ENCODE measurements around the gene UBE2H.
"Not testable (repeated sequence)": the region's sequence is repeated elsewhere in the genome, so short reads cannot be mapped to it uniquely, and the experiment has no call there.

UBE2H gene

GRCh38 chr7:129798616-129799349 lies 154.0 kb downstream of the UBE2H start:
- DNase-seq (ENCODE audit: low read depth), result no peak
- no peak overlapping the region for H3K4me3 ChIP-seq (ENCODE audit: low read depth, low read length)
- TF ChIP-seq, protein P1, sequence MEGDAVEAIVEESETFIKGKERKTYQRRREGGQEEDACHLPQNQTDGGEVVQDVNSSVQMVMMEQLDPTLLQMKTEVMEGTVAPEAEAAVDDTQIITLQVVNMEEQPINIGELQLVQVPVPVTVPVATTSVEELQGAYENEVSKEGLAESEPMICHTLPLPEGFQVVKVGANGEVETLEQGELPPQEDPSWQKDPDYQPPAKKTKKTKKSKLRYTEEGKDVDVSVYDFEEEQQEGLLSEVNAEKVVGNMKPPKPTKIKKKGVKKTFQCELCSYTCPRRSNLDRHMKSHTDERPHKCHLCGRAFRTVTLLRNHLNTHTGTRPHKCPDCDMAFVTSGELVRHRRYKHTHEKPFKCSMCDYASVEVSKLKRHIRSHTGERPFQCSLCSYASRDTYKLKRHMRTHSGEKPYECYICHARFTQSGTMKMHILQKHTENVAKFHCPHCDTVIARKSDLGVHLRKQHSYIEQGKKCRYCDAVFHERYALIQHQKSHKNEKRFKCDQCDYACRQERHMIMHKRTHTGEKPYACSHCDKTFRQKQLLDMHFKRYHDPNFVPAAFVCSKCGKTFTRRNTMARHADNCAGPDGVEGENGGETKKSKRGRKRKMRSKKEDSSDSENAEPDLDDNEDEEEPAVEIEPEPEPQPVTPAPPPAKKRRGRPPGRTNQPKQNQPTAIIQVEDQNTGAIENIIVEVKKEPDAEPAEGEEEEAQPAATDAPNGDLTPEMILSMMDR (IDR thresholded peaks at IDR 0.05; ENCODE audit: low read depth, low read length, missing control alignments), result no peak

DNA sequence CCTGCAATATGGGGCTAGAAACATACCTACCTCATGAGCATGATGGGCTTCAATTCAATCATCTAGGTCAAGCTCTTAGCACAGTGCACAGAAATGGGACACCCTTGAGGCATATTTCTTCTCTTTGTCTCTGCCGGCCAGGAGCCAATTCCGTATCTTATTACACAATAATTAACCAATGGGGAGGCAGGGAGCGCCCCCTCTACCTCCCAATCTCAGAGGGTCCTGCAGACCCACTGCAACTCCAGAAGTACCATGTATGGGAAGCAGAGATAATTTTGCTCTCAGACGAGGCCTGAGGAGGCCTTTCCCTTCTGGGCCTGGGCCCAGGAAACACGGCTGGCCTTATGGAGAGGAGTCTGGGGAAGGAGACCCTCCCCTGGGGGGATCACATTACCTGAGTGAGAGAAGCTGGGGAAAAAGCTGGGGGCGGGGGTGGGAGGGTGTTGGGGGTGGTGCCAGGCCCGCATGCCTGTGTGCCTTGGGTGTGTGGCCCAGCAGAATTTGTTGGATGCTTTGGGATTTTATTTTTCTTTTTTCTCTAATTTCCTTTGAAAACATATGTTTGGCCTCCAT lies 155.5 kb downstream of the UBE2H start:
- no peak overlapping the region for H3K4me3 ChIP-seq (ENCODE audit: low read depth, low read length)
- no peak for DNase-seq (ENCODE audit: low read depth)
- TF ChIP-seq, protein P1 (IDR thresholded peaks at IDR 0.05; ENCODE audit: low read depth, low read length, missing control alignments), result no peak

DNA sequence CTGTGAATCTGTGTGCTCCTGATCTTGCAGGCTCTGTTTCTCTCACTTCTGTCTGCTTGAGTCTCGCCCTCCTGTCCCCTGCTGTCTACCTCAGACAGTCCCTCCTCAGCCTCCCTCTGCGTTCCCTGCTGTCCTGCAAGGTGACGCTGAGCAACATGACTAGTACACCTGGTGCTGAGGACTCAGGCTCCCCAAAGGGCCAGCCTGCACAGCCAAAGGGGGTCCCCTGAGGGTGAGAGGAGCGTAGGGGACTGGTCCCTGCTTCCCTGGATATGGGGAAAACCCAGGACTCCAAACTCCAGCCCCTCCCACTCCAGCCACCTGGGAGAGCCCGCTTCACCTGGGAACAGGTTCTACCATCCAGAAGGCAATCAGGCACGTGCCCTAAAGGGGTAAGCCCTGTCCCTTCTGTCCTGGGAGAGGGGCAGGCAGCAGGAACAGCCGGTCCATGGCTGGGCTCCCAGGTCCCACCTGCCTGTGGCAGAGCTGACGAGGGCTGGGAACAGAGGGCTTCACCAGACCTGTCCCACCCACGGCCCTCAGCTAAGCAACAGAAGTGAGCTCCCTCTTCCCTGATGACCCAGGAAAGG lies 156.5 kb downstream of the UBE2H start:
- TF ChIP-seq, protein P1 (IDR thresholded peaks at IDR 0.05; ENCODE audit: low read depth, low read length, missing control alignments), result no peak
- no peak for DNase-seq (ENCODE audit: low read depth)
- H3K4me3 ChIP-seq (ENCODE audit: low read depth, low read length), result no peak overlapping the region

DNA sequence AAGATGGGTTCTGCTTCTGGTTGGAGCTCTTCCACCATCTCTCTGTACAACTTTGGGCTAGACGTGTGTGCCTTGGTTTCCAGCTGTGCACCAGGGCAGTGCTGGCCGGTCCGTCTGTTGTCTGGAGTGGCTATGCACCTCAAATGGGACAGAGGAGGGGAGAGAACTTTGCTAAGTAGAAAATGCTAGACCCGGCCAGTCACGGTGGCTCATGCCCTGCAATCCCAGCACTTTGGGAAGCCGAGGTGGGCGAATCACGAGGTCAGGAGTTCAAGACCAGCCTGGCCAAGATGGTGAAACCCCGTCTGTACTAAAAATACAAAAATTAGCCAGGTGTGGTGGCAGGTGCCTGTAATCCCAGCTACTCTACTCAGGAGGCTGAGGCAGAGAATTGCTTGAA lies 158.3 kb downstream of the UBE2H start:
- not testable (repeated sequence) for H3K4me3 ChIP-seq (ENCODE audit: low read depth, low read length); DNase-seq (ENCODE audit: low read depth)

DNA sequence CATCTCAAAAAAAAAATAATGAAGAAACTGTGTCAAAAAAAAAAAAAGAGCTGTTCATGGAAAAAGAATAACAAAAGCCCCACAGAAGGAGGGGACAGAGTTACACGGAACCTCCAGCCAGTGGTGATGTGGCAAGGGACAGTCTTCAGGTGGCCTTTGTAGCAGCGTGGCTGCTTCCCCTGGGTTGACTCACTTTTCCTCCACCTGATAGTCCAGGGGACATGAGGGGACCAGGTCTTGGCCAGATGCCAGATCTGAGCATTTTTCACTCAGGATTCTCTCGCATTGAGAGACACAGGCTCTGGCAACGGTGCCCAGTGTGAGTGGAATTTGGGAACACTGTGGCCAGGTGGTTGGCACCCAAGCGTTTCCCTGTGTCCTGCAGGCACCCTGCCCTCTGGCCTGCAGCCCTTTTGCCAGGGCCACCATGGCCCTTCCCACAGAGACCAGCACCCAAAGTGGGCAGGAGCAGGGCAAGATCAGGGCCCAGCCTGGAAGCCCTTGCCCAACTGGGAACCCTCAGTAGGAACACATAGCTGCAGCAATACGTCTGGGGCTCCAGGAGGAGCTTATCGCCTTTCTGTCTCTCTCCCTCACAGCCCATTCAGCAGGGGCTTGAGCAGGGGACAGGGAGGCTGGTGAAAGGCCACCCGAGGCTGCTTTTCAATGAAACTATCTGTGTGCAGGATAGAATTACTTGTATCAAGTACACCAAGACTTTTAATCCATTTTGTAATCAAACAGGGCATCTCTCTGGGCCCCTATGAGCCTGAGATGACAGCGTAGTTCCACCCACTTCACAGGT lies 159.1 kb downstream of the UBE2H start:
- DNase-seq (ENCODE audit: low read depth), result no peak

DNA sequence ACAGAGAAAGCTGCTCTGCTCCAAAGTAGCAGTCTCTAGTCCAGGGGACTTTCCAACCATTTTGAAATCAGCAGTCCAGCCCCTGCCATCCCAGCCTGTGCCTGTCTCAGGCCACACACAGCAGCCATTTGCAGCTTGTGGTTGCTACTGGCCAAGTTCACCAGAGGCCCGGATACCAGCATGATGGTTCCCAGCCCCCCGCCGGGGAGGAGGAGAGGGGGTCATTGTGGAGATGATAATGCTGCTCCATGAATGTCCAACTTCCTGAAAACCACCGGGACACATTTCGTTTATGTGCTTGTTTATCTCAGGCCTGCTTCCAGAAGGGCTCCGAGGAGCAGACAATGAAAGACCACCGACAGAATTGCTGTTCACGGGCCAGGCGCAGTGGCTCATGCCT lies 160.0 kb downstream of the UBE2H start:
- TF ChIP-seq, protein P1 (IDR thresholded peaks at IDR 0.05; ENCODE audit: low read depth, low read length, missing control alignments), result no peak

More for the DNA sequence above, 159.1 kb downstream of the UBE2H start:
- TF ChIP-seq, protein P1 (IDR thresholded peaks at IDR 0.05; ENCODE audit: low read depth, low read length, missing control alignments), result no peak
- no peak overlapping the region for H3K4me3 ChIP-seq (ENCODE audit: low read depth, low read length)

GRCh38 chr7:129790136-129790535 lies 162.6 kb downstream of the UBE2H start:
- no peak overlapping the region for H3K4me3 ChIP-seq (ENCODE audit: low read depth, low read length)
- DNase-seq (ENCODE audit: low read depth), result no peak
- TF ChIP-seq, protein P1 (IDR thresholded peaks at IDR 0.05; ENCODE audit: low read depth, low read length, missing control alignments), result no peak

More for the DNA sequence above, 160.0 kb downstream of the UBE2H start:
- H3K4me3 ChIP-seq (ENCODE audit: low read depth, low read length), result no peak overlapping the region
- no peak for DNase-seq (ENCODE audit: low read depth)
